Endothelial cell of umbilical vein (primary cell): ENCODE results near the gene OXSR1. TPM values are rescaled to one million over a fixed set of nuclear protein-coding genes. Genes with fewer than 3 reads are reported as not detected.

Source experiments
- BruUV-seq: library from RNA; stranded (reverse); fragments of 400-500 nt; replicated peaks from 2 replicates; lab custom pipeline; 2021; lab: Mats Ljungman, UMichigan
- CTCF ChIA-PET: fragments of 300-600, 350-600 bp; sonication (Branson Sonifier 250); formaldehyde crosslinking; loops from one replicate; lab custom pipeline; 2021; ENCODE audit warnings: antibody characterized with exemption, inconsistent platforms; lab: Charles Lee
- POLR2A ChIA-PET: fragments of 300-600, 350-600 bp; sonication (Branson Sonifier 250); formaldehyde crosslinking; loops from one replicate; lab custom pipeline; 2021; ENCODE audit warnings: antibody characterized with exemption, inconsistent platforms; lab: Charles Lee
- DNase-seq: peaks from one replicate; pipeline ENCODE4 v3.0.0-alpha.2; 2011; ENCODE audit warnings: low read depth, low spot score
- FAIRE-seq: peaks from 2 replicates; lab custom pipeline; 2011; peaks lifted over from hg19 to GRCh38; lab: Jason Lieb, UNC
- H2AFZ ChIP-seq: 2 replicates; pipeline ENCODE4 v1.6.0; 2012; ENCODE audit warnings: low read depth, low read length, control low read depth, inconsistent platforms
- H3K27ac ChIP-seq: 2 replicates; pipeline ENCODE4 v1.5.1; 2011; ENCODE audit warnings: low read depth, mild to moderate bottlenecking, control low read depth, low read length, moderate library complexity; ENCODE audit not compliant: insufficient read depth
- H3K27me3 ChIP-seq, 2 experiments: 2 replicates each; pipeline versions ENCODE4 v1.6.0 to v1.6.1; 2011; ENCODE audit warnings: low read length in 2 of 2, mixed read lengths in 1 of 2; ENCODE audit not compliant: control insufficient read depth in 2 of 2, insufficient read depth in 2 of 2
- H3K36me3 ChIP-seq, 2 experiments: 2 replicates in 1 of 2; 3 replicates in 1 of 2; pipeline ENCODE4 v1.5.1; 2011; ENCODE audit warnings: low read length in 2 of 2, mild to moderate bottlenecking in 1 of 2, moderate library complexity in 1 of 2; ENCODE audit not compliant: control insufficient read depth in 2 of 2, insufficient read depth in 2 of 2; ENCODE audit errors: extremely low read depth in 1 of 2
- H3K4me1 ChIP-seq: 3 replicates; pipeline ENCODE4 v1.5.1; 2011; ENCODE audit warnings: mild to moderate bottlenecking, low read length; ENCODE audit not compliant: control insufficient read depth, insufficient read depth; ENCODE audit errors: extremely low read depth
- H3K4me2 ChIP-seq: 2 replicates; pipeline ENCODE4 v1.6.1; 2011; ENCODE audit warnings: low read length, control low read depth, mixed read lengths; ENCODE audit not compliant: insufficient read depth
- H3K4me3 ChIP-seq, 3 experiments: fragments of 200-600 bp in 1 of 3; sonication (generic), shearing (Covaris generic) in 1 of 3; replicated peaks in 1 of 3; 2 replicates each; pipeline ENCODE4 v1.5.1; 2011 to 2016; ENCODE audit warnings: control low read depth in 3 of 3, low read length in 3 of 3, mild to moderate bottlenecking in 2 of 3, inconsistent platforms in 1 of 3, low read depth in 1 of 3, moderate library complexity in 1 of 3; ENCODE audit not compliant: insufficient read depth in 1 of 3
- H3K79me2 ChIP-seq: 2 replicates; pipeline ENCODE4 v1.6.0; 2012; ENCODE audit warnings: low read length, inconsistent platforms; ENCODE audit not compliant: control insufficient read depth, insufficient read depth
- H3K9ac ChIP-seq: replicated peaks from 2 replicates; pipeline ENCODE3; 2011; ENCODE audit warnings: low read length, control low read depth; ENCODE audit not compliant: insufficient read depth; ENCODE audit errors: extremely low read depth
- H3K9me1 ChIP-seq: replicated peaks from 3 replicates; pipeline ENCODE4 v1.6.0; 2011; ENCODE audit warnings: mild to moderate bottlenecking, low read length; ENCODE audit not compliant: control insufficient read depth, insufficient read depth; ENCODE audit errors: extremely low read depth
- H3K9me3 ChIP-seq: replicated peaks from 2 replicates; pipeline ENCODE4 v1.5.1; 2012; ENCODE audit warnings: low read length, inconsistent platforms; ENCODE audit not compliant: control insufficient read depth, insufficient read depth
- H4K20me1 ChIP-seq: replicated peaks from 2 replicates; pipeline ENCODE3; 2011; ENCODE audit warnings: mild to moderate bottlenecking, low read length; ENCODE audit not compliant: control insufficient read depth, insufficient read depth; ENCODE audit errors: extremely low read depth
- CTCF ChIP-seq, 2 donors: IDR thresholded peaks; 1 replicate in 1 of 2; 2 replicates in 1 of 2; pipeline ENCODE4 v1.5.1; 2011; ENCODE audit warnings: low read length in 2 of 2, mild to moderate bottlenecking in 2 of 2, moderate library complexity in 2 of 2, control low read depth in 1 of 2, inconsistent platforms in 1 of 2, low read depth in 1 of 2; ENCODE audit not compliant: insufficient read depth in 1 of 2; ENCODE audit errors: extremely low read depth in 1 of 2
- EZH2 ChIP-seq: IDR thresholded peaks from 2 replicates; pipeline ENCODE4 v1.6.1; 2012; ENCODE audit warnings: borderline replicate concordance, low read depth, mild to moderate bottlenecking, moderate library complexity, low read length, inconsistent platforms; ENCODE audit not compliant: severe bottlenecking
- FOS ChIP-seq: IDR thresholded peaks from 2 replicates; pipeline ENCODE4 v1.6.1; 2011; ENCODE audit warnings: mild to moderate bottlenecking, low read length, moderate library complexity, borderline replicate concordance; ENCODE audit not compliant: insufficient read depth
- GATA2 ChIP-seq: IDR thresholded peaks from 2 replicates; pipeline ENCODE4 v1.7.0; 2011; ENCODE audit warnings: low read depth, mild to moderate bottlenecking, moderate library complexity, mixed read lengths, low read length; ENCODE audit not compliant: insufficient read length, insufficient read depth
- JUN ChIP-seq: IDR thresholded peaks from 2 replicates; pipeline ENCODE4 v1.6.1; 2011; ENCODE audit warnings: borderline replicate concordance, low read depth; ENCODE audit not compliant: insufficient read length, insufficient read depth
- MAX ChIP-seq: IDR thresholded peaks from 2 replicates; pipeline ENCODE4 v1.6.1; 2011; ENCODE audit not compliant: insufficient read depth, insufficient read length
- MYC ChIP-seq: IDR thresholded peaks from one replicate; pipeline ENCODE4 v1.6.1; 2011; ENCODE audit warnings: mild to moderate bottlenecking, low read depth, low read length
- POLR2A ChIP-seq: IDR thresholded peaks from 2 replicates; pipeline ENCODE4 v1.6.1; 2012; ENCODE audit warnings: low read depth, mild to moderate bottlenecking, control low read depth, low read length
- POLR2AphosphoS5 ChIP-seq: IDR thresholded peaks from 2 replicates; pipeline ENCODE4 v1.6.1; 2012; ENCODE audit warnings: low read depth, mild to moderate bottlenecking, control low read depth, low read length, moderate library complexity; ENCODE audit not compliant: insufficient read depth
- dilution Hi-C: fragments of 300-500 bp; cut with MboI; formaldehyde crosslinking; loops from one replicate; pipeline ENCODE4 v1.15.0; 2019; ENCODE audit warnings: low sequenced_read_pairs; ENCODE audit not compliant: extremely low pct_ligation_motif_present
- intact Hi-C: fragments of 100-400 bp; cut with micrococcal nuclease; formaldehyde crosslinking; loops from one replicate; pipeline ENCODE4 v1.10.0; 2022
- polyA plus RNA-seq, 4 experiments: library from polyadenylated mRNA; depleted of rRNA in 3 of 4; stranded (reverse) in 3 of 4; unstranded in 1 of 4; fragments of >200 nt; gene quantifications; 2 replicates each; pipeline versions ENCODE4 v1.2.1 to v1.2.3, GENCODE V29; 2011 to 2012; ENCODE audit warnings: missing spikeins in 1 of 4
- total RNA-seq: library from RNA; stranded (reverse); gene quantifications from 2 replicates; pipeline ENCODE4 v1.2.3, GENCODE V29; 2021

Gene OXSR1
- total and polyA plus RNA-seq, 2 donors (not counting 3 experiments of a cell fraction or from before 2014, with no cell fraction given): 15.1 to 32.9 TPM

GRCh38 chr3:38124324-38125122, 40.8 kb upstream of the OXSR1 start:
- Histone ChIP-seq H3K4me3 (no peak overlapping the region), H3K4me2 (no peak overlapping the region), H4K20me1 (no peaks in the 10 kb centered on the region), H3K9me1 (no peaks in the 10 kb centered on the region), H2AFZ (no peak overlapping the region), H3K27ac (no peak overlapping the region), H3K79me2 (no peaks in the 10 kb centered on the region), H3K9me3 (no peaks in the 10 kb centered on the region), H3K9ac (no peak overlapping the region), H3K4me1 (no peaks in the 10 kb centered on the region), H3K27me3 (no peaks in the 10 kb centered on the region), H3K36me3 (peaks cover 20 to 44% of the 10 kb centered on the region in 2 experiments)
- DNase-seq: no peak
- POLR2A ChIA-PET: no interaction called here
- FAIRE-seq: no peak
- intact Hi-C loops (no loop called here), dilution Hi-C loops (no loop called here)
- CTCF ChIA-PET: no interaction called here
- no TSS peak for BruUV-seq
- no peak for TF ChIP-seq EZH2
- TF ChIP-seq GATA2: no peak
- TF ChIP-seq CTCF (IDR thresholded peaks at IDR 0.05; ENCODE audit: extremely low read depth in 1 of 2, insufficient read depth in 1 of 2, low read depth in 1 of 2, low read length in 2 of 2): no peak
- TF ChIP-seq POLR2A: no peak
- TF ChIP-seq JUN: no peak
- TF ChIP-seq POLR2AphosphoS5: no peak
- no peak for TF ChIP-seq MAX
- TF ChIP-seq FOS: no peak
- TF ChIP-seq MYC: no peak
